SH-SY5Y (cell line): ENCODE results near the gene PIGS.

Source experiments
- GATA2 ChIP-seq: IDR thresholded peaks from 2 replicates; pipeline ENCODE4 v1.6.1; 2011; ENCODE audit warnings: mild to moderate bottlenecking, low read depth, low read length
- GATA3 ChIP-seq: IDR thresholded peaks from 2 replicates; pipeline ENCODE4 v1.6.1; 2011; ENCODE audit warnings: low read depth, mild to moderate bottlenecking, low read length, moderate library complexity

GRCh38 chr17:28503420-28503819 is 67.9 kb downstream of the PIGS start:
- TF ChIP-seq GATA2 = no peak
- no peak for TF ChIP-seq GATA3
